Measurements from ENCODE around the gene APOBEC2. TPM values are rescaled to one million over a fixed set of nuclear protein-coding genes. Genes with fewer than 3 reads are reported as not detected.

The APOBEC2 gene
- total RNA-seq, 1 donor from 2014 or later: not detected

DNA sequence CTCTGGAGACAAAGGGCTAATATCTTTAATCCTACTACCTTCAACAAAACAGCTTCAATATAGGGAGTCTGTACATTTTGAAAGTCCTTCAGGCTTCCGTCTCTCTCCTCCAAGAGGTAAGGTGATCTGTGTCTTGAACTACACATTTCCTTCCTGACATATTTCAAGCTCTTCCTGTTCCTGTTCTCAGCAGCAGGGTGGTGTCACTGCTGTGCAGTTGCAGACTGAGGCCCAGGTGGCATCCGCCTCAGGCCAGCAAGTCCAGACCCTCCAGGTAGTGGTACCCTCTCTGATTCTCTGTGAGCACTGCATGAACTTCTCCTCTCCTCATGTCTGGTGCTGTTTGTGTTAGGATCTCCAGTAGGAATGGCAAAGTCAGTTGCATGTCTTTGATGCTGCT lies 27.6 kb downstream of the APOBEC2 start:
- intact Hi-C loops (cut with DNase I): no loop called here

DNA sequence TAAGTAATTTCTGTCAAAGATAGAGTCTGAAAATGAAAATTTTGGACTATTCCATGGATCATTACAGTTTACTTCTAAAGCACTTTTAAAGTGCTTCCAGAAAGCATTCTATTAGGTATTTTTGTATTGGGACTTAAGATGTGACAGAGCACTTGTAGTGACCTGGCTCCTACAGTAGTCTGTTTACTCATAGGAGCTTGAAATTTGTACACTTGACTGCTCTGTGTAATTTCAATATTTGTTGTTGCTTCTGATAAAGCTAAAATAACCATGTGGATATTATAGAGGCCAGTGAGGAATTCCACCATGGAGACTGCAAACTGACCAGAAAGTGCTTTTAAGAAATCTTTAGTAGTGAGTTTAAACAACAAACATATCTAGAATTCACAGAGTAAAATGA lies 30.1 kb downstream of the APOBEC2 start:
- no peak for DNase-seq (ENCODE audit: low spot score in 2 of 2)
- Histone ChIP-seq H3K27ac (no peak overlapping the region), H3K27me3 (no peaks in the 10 kb centered on the region), H3K9me3 (no peaks in the 10 kb centered on the region), H3K36me3 (peaks cover 37 to 62% of the 10 kb centered on the region in 2 donors), H3K4me3 (no peak overlapping the region), H3K4me1 (no peaks in the 10 kb centered on the region)
- TF ChIP-seq, protein P1, sequence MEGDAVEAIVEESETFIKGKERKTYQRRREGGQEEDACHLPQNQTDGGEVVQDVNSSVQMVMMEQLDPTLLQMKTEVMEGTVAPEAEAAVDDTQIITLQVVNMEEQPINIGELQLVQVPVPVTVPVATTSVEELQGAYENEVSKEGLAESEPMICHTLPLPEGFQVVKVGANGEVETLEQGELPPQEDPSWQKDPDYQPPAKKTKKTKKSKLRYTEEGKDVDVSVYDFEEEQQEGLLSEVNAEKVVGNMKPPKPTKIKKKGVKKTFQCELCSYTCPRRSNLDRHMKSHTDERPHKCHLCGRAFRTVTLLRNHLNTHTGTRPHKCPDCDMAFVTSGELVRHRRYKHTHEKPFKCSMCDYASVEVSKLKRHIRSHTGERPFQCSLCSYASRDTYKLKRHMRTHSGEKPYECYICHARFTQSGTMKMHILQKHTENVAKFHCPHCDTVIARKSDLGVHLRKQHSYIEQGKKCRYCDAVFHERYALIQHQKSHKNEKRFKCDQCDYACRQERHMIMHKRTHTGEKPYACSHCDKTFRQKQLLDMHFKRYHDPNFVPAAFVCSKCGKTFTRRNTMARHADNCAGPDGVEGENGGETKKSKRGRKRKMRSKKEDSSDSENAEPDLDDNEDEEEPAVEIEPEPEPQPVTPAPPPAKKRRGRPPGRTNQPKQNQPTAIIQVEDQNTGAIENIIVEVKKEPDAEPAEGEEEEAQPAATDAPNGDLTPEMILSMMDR (IDR thresholded peaks at IDR 0.05): no peak
- intact Hi-C loops (cut with DNase I): no loop called here

More for the DNA sequence above, 27.6 kb downstream of the APOBEC2 start:
- Histone ChIP-seq H3K27me3 (no peaks in the 10 kb centered on the region), H3K4me1 (peaks cover 0 to 15% of the 10 kb centered on the region in 2 donors), H3K9me3 (no peaks in the 10 kb centered on the region), H3K27ac (no peak overlapping the region), H3K4me3 (no peak overlapping the region), H3K36me3 (peaks cover 37 to 53% of the 10 kb centered on the region in 2 donors)
- no peak for DNase-seq (ENCODE audit: low spot score in 2 of 2)
- TF ChIP-seq, protein P1 (IDR thresholded peaks at IDR 0.05): no peak

DNA sequence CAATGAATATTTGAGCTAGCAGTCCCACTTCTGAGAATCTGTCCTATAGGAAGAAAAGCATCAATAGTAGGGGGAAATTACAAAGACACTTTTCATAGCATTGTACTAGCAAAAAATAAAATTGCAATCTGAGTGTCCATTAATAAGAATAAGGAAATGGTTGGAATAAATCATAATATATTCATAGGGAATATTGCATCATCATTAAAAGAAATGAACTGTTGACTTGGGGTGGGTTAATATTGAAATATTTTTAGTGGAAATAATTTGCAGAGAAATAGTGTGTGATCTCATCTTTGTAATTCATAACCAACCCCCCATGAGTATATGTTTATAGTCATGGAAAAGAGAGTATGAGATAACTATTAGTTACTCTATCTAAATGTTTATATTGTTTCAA lies 32.2 kb downstream of the APOBEC2 start:
- Histone ChIP-seq H3K4me3 (no peak overlapping the region), H3K9me3 (no peaks in the 10 kb centered on the region), H3K4me1 (no peaks in the 10 kb centered on the region), H3K27ac (no peak overlapping the region), H3K36me3 (peaks cover 41 to 63% of the 10 kb centered on the region in 2 donors), H3K27me3 (no peaks in the 10 kb centered on the region)
- intact Hi-C loops (cut with DNase I): no loop called here
- TF ChIP-seq, protein P1 (IDR thresholded peaks at IDR 0.05): no peak
- DNase-seq (ENCODE audit: low spot score in 2 of 2): no peak

DNA sequence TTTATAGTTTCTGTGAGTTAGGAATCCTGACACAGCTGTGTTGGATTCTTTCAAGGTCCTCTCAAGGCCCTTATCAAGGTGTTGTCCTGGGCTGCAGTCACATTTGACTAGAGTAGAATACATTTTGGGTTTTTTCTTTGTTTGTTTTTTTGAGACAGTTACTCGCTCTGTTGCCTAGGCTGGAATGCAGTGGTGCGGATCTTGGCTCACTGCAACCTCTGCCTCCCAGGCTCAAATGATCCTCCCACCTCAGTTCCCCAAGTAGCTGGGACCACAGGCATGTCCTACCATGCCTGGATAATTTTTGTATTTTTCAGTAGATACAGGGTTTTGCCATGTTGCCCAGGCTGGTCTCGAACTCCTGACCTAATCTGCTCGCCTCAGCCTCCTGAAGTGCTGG lies 35.4 kb downstream of the APOBEC2 start:
- Histone ChIP-seq H3K9me3 (no peaks in the 10 kb centered on the region), H3K27ac (no peak overlapping the region), H3K27me3 (no peaks in the 10 kb centered on the region), H3K4me1 (no peaks in the 10 kb centered on the region), H3K4me3 (no peak overlapping the region), H3K36me3 (peaks cover 47 to 68% of the 10 kb centered on the region in 2 donors)
- TF ChIP-seq, protein P1 (IDR thresholded peaks at IDR 0.05): no peak
- DNase-seq (ENCODE audit: low spot score in 2 of 2): no peak
- intact Hi-C loops (cut with DNase I): no loop called here

DNA sequence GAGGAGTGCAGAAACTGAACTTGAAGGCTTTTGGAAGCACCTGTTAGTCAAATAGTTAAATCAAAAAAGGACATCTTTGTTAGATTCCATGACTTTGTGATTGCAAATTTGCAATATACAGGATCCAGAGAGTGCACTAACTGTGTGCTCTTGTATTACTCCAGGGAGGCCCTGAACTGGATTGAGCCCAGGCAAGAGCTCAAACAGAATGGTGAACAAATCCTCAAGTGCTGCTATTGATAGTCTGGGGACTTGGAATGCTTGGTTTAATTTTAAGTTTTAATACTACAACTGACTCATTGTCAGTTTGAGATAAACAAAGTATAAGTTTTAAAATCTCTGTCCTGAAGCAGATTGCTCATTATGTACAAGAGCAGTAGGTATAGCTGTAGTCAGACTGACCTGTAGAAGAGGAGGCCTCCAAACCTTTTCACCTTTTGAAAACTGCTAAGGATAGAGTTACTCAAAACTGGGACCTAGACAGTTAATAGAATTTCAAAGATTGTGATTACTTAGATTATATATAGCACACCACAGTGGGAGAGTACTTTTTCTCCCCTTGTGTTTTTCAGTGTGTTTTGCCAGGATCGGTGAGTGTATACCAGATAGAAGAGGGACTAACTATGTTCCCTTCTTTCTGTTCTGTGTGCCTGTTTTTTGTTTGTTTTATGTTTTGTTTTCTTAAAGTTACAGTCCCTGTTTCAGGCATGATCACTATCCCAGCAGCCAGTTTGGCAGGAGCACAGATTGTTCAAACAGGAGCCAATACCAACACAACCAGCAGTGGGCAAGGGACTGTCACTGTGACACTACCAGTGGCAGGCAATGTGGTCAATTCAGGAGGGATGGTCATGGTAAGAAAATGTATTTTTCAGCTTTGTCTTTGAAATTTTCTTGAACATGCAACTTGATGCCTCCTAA lies 38.1 kb downstream of the APOBEC2 start:
- intact Hi-C loops (cut with DNase I): no loop called here
- H3K36me3 ChIP-seq: peaks cover 54 to 75% of the 10 kb centered on the region in 2 donors

More for the DNA sequence above, 38.1 kb downstream of the APOBEC2 start:
- DNase-seq (ENCODE audit: low spot score in 2 of 2): no peak
- Histone ChIP-seq H3K4me1 (no peaks in the 10 kb centered on the region), H3K27ac (no peak overlapping the region), H3K9me3 (no peaks in the 10 kb centered on the region), H3K27me3 (no peaks in the 10 kb centered on the region), H3K4me3 (no peak overlapping the region)
- TF ChIP-seq, protein P1 (IDR thresholded peaks at IDR 0.05): no peak
